Measurements from ENCODE around the gene ABCB11.

The ABCB11 gene

GRCh38 chr2:169007356-169007755, 23.8 kb downstream of the ABCB11 start:
- DNase-seq = peak; percentile 47 to 62

- no peak for DNase-seq
Observed at GRCh38 chr2:169006665-169007064, 24.5 kb downstream of the ABCB11 start.

GRCh38 chr2:169005994-169006393, 25.1 kb downstream of the ABCB11 start:
- DNase-seq = no peak

- DNase-seq = no peak
Observed at GRCh38 chr2:169005080-169005598, 26.0 kb downstream of the ABCB11 start.

- DNase-seq = peak in 1 of 2 donors; percentile 27
Observed at GRCh38 chr2:169002161-169002738, 28.9 kb downstream of the ABCB11 start.

- no peak for DNase-seq
Observed at GRCh38 chr2:169001116-169001815, 29.9 kb downstream of the ABCB11 start.

GRCh38 chr2:168999668-169000213, 31.4 kb downstream of the ABCB11 start:
- DNase-seq = no peak

- DNase-seq = no peak
Observed at GRCh38 chr2:168998609-168999211, 32.4 kb downstream of the ABCB11 start.

- no peak for DNase-seq
Observed at GRCh38 chr2:168997794-168998193, 33.3 kb downstream of the ABCB11 start.

- DNase-seq = no peak
Observed at GRCh38 chr2:168997118-168997521, 34.0 kb downstream of the ABCB11 start.

GRCh38 chr2:168995744-168996143, 35.4 kb downstream of the ABCB11 start:
- no peak for DNase-seq

- DNase-seq = no peak
Observed at GRCh38 chr2:168993538-168993937, 37.6 kb downstream of the ABCB11 start.

GRCh38 chr2:168992591-168993349, 38.4 kb downstream of the ABCB11 start:
- peak; percentile 39 to 62 for DNase-seq

GRCh38 chr2:168992026-168992425, 39.1 kb downstream of the ABCB11 start:
- DNase-seq = no peak

GRCh38 chr2:168988755-168989154, 42.4 kb downstream of the ABCB11 start:
- DNase-seq = no peak

- no peak for DNase-seq
Observed at GRCh38 chr2:168986398-168986943, 44.7 kb downstream of the ABCB11 start.

- no peak for DNase-seq
Observed at GRCh38 chr2:168981651-168982050, 49.5 kb downstream of the ABCB11 start.

GRCh38 chr2:168978461-168978861, 52.7 kb downstream of the ABCB11 start:
- peak; percentile 37 to 54 for DNase-seq

GRCh38 chr2:168977608-168978007, 53.5 kb downstream of the ABCB11 start:
- no peak for DNase-seq

GRCh38 chr2:168976034-168976654, 55.0 kb downstream of the ABCB11 start:
- no peak for DNase-seq

GRCh38 chr2:168974428-168974827, 56.7 kb downstream of the ABCB11 start:
- DNase-seq = no peak

GRCh38 chr2:168971261-168971660, 59.9 kb downstream of the ABCB11 start:
- DNase-seq = peak; percentile 88 to 93
